Stimulated activated CD8-positive, alpha-beta memory T cell treated with anti-CD3 and anti-CD28 coated beads, Interleukin-15, amount 100 ng/mL, for 24 hours (primary cell): Measurements from ENCODE around the gene PCSK6.
"Not testable (repeated sequence)": the region's sequence is repeated elsewhere in the genome, so short reads cannot be mapped to it uniquely, and the experiment has no call there.

ENCODE experiments used
- DNase-seq: peaks from one replicate; pipeline ENCODE4 v3.0.0-alpha.2; 2020; ENCODE audit warnings: low read depth

Gene PCSK6

GRCh38 chr15:101459579-101460300 is 29.8 kb downstream of the PCSK6 start:
- no peak for DNase-seq

GRCh38 chr15:101458908-101459578 is 30.5 kb downstream of the PCSK6 start:
- DNase-seq = no peak

GRCh38 chr15:101458158-101458900 is 31.2 kb downstream of the PCSK6 start:
- no peak for DNase-seq

GRCh38 chr15:101457696-101458095 is 31.8 kb downstream of the PCSK6 start:
- DNase-seq = no peak

- DNase-seq = no peak
These were observed 33.3 kb downstream of the PCSK6 start for GRCh38 chr15:101456057-101456739.

GRCh38 chr15:101455291-101456025 is 34.0 kb downstream of the PCSK6 start:
- no peak for DNase-seq

GRCh38 chr15:101454781-101455180 is 34.7 kb downstream of the PCSK6 start:
- not testable (repeated sequence) for DNase-seq

GRCh38 chr15:101454365-101454764 is 35.1 kb downstream of the PCSK6 start:
- no peak for DNase-seq

- DNase-seq = no peak
These were observed 36.1 kb downstream of the PCSK6 start for GRCh38 chr15:101453123-101454120.

- DNase-seq = no peak
These were observed 36.9 kb downstream of the PCSK6 start for GRCh38 chr15:101452572-101452971.

GRCh38 chr15:101451846-101452245 is 37.7 kb downstream of the PCSK6 start:
- no peak for DNase-seq

GRCh38 chr15:101451266-101451799 is 38.2 kb downstream of the PCSK6 start:
- DNase-seq = no peak

GRCh38 chr15:101450403-101451265 is 38.9 kb downstream of the PCSK6 start:
- DNase-seq = no peak

- DNase-seq = no peak
These were observed 39.8 kb downstream of the PCSK6 start for GRCh38 chr15:101449471-101450402.

- DNase-seq = no peak
These were observed 41.2 kb downstream of the PCSK6 start for GRCh38 chr15:101448336-101448735.

GRCh38 chr15:101447561-101448071 is 41.9 kb downstream of the PCSK6 start:
- no peak for DNase-seq

- no peak for DNase-seq
These were observed 42.4 kb downstream of the PCSK6 start for GRCh38 chr15:101447168-101447533.
